K562 (cell line): ENCODE results near the gene FOXF2. TPM values are rescaled to one million over a fixed set of nuclear protein-coding genes. Genes with fewer than 3 reads are reported as not detected.

Experiments used
- ATAC-seq: fragments of 200-7000 bp; cut with Tn5 transposase; 3 replicates; pipeline ENCODE4 v1.9.1; 2020; ENCODE audit warnings: moderate library complexity
- BruUV-seq: library from RNA; stranded (reverse); fragments of 400-500 nt; replicated peaks from 2 replicates; lab custom pipeline; 2021; lab: Mats Ljungman, UMichigan
- CTCF ChIA-PET: fragments of 300-600 bp; formaldehyde crosslinking; extraction: SDS; loops from one replicate; lab custom pipeline; 2021; ENCODE audit warnings: low intra/inter-chr PET ratio; lab: Yijun Ruan, JAX
- POLR2A ChIA-PET: fragments of 300-600, 350-650 bp; sonication (Branson Sonifier 250); formaldehyde crosslinking; extraction: SDS; loops from one replicate; lab custom pipeline; 2021; ENCODE audit warnings: antibody characterized with exemption, inconsistent platforms; lab: Yijun Ruan, JAX
- DNase-seq, 4 experiments: peaks; one replicate each; pipeline versions ENCODE4 v3.0.0 to v3.0.0-alpha.2; 2011 to 2018; ENCODE audit warnings: low spot score in 3 of 4, mixed read lengths in 3 of 4; ENCODE audit errors: extremely low read depth in 1 of 4
- FAIRE-seq: peaks from 2 replicates; lab custom pipeline; 2011; peaks lifted over from hg19 to GRCh38; lab: Jason Lieb, UNC
- H2AFZ ChIP-seq: 2 replicates; pipeline ENCODE4 v1.6.0; 2011; ENCODE audit warnings: low read depth, low read length, control low read depth, inconsistent platforms
- H3K27ac ChIP-seq: fragments of 200-600 bp; 3 replicates; pipeline ENCODE4 v1.8.0; 2011; ENCODE audit warnings: low read depth, mild to moderate bottlenecking, control low read depth, inconsistent platforms, low read length, moderate library complexity, mixed read lengths; ENCODE audit errors: extremely low read depth
- H3K27me3 ChIP-seq, 2 experiments: fragments of 300-600 bp in 1 of 2; 2 replicates in 1 of 2; 3 replicates in 1 of 2; pipeline versions ENCODE4 v1.6.0 to v1.8.0; 2011; ENCODE audit warnings: inconsistent platforms in 2 of 2, low read length in 2 of 2, mild to moderate bottlenecking in 1 of 2, mixed read lengths in 1 of 2, moderate library complexity in 1 of 2; ENCODE audit not compliant: control insufficient read depth in 2 of 2, insufficient read depth in 2 of 2
- H3K36me3 ChIP-seq: fragments of 300-600 bp; 3 replicates; pipeline ENCODE4 v1.8.0; 2011; ENCODE audit warnings: mild to moderate bottlenecking, low read length, inconsistent platforms; ENCODE audit not compliant: control insufficient read depth, insufficient read depth
- H3K4me1 ChIP-seq, 2 experiments: fragments of 200-600 bp in 1 of 2; replicated peaks in 1 of 2; 2 replicates in 1 of 2; 3 replicates in 1 of 2; pipeline versions ENCODE4 v1.5.1 to v1.8.0; 2011; ENCODE audit warnings: inconsistent platforms in 2 of 2, low read length in 2 of 2, mild to moderate bottlenecking in 1 of 2, mixed read lengths in 1 of 2, moderate library complexity in 1 of 2; ENCODE audit not compliant: control insufficient read depth in 2 of 2, insufficient read depth in 2 of 2
- H3K4me2 ChIP-seq: 2 replicates; pipeline ENCODE4 v1.6.1; 2011; ENCODE audit warnings: low read length, control low read depth, inconsistent platforms, mixed read lengths; ENCODE audit not compliant: insufficient read depth
- H3K4me3 ChIP-seq: fragments of 200-600 bp; sonication (generic), shearing (Covaris generic); 2 replicates; pipeline ENCODE4 v1.5.1; 2016; ENCODE audit warnings: control low read depth, inconsistent platforms
- H3K79me2 ChIP-seq: fragments of 200-600 bp; 3 replicates; pipeline ENCODE4 v1.8.0; 2011; ENCODE audit warnings: low read length, inconsistent platforms; ENCODE audit not compliant: control insufficient read depth, insufficient read depth
- H3K9ac ChIP-seq, 2 experiments: 2 replicates each; pipeline versions ENCODE4 v1.6.0 to v1.6.1; 2011; ENCODE audit warnings: low read depth in 2 of 2, low read length in 2 of 2, control low read depth in 1 of 2, inconsistent platforms in 1 of 2, mild to moderate bottlenecking in 1 of 2, mixed read lengths in 1 of 2; ENCODE audit not compliant: insufficient read depth in 1 of 2
- H3K9me1 ChIP-seq: one replicate; pipeline ENCODE4 v1.6.0; 2011; ENCODE audit warnings: inconsistent platforms, mild to moderate bottlenecking, low read length, moderate library complexity; ENCODE audit not compliant: control insufficient read depth, insufficient read depth
- H3K9me3 ChIP-seq: replicated peaks from 2 replicates; pipeline ENCODE4 v1.5.1; 2011; ENCODE audit warnings: low read depth, low read length, inconsistent platforms; ENCODE audit not compliant: control insufficient read depth, insufficient read depth
- H4K20me1 ChIP-seq: replicated peaks from 2 replicates; pipeline ENCODE4 v1.6.1; 2011; ENCODE audit warnings: low read length, inconsistent platforms, mixed read lengths; ENCODE audit not compliant: control insufficient read depth, insufficient read depth
- CREB3L1 ChIP-seq: fragments of 450-650 bp; IDR thresholded peaks from 2 replicates; pipeline ENCODE4 v1.6.1; 2014; ENCODE audit warnings: low read depth, mild to moderate bottlenecking, moderate library complexity, borderline replicate concordance
- THAP12 ChIP-seq: fragments of 250-450 bp; sonication (Bioruptor Pico); IDR thresholded peaks from 2 replicates; pipeline ENCODE4 v1.9.0; 2021; ENCODE audit warnings: mild to moderate bottlenecking, inconsistent platforms
- WGBS: fragments of 100-300 bp; shearing (Covaris generic); methylation state at CpG from one replicate; pipeline ENCODE4 v1.1.6; 2016; ENCODE audit warnings: low coverage, mixed read lengths; ENCODE audit not compliant: insufficient coverage; ENCODE audit errors: missing lambda C conversion rate; 5-methylcytosine and 5-hydroxymethylcytosine counted together
- in situ Hi-C: fragments of 300-500 bp; cut with MboI; formaldehyde crosslinking; loops from 4 replicates; pipeline ENCODE4 v1.15.0; 2018; ENCODE audit warnings: inconsistent platforms, mixed read lengths
- intact Hi-C: fragments of 100-400 bp; cut with micrococcal nuclease; formaldehyde crosslinking; loops from 2 replicates; pipeline ENCODE4 v1.14.2; 2022
- polyA plus RNA-seq, 8 experiments: library from polyadenylated mRNA; depleted of rRNA in 4 of 8; stranded (reverse) in 5 of 8; unstranded in 3 of 8; fragments of >200 nt; fragmentation: Nextera tagmentation in 2 of 8; fragmentation: Illumina TruSeq in 1 of 8; extraction: Ambion mirVana in 2 of 8; extraction: Trizol in 1 of 8; gene quantifications; 2 replicates each; pipeline versions ENCODE4 v1.2.1 to v1.2.3, GENCODE V29; 2011 to 2014; ENCODE audit warnings: inconsistent platforms in 1 of 8, missing spikeins in 1 of 8
- total RNA-seq, 7 experiments: library from RNA; depleted of rRNA in 6 of 7; stranded (reverse); fragments of >200 nt in 6 of 7; fragmentation: Illumina TruSeq in 2 of 7; extraction: Trizol in 2 of 7; gene quantifications; 2 replicates each; pipeline versions ENCODE4 v1.2.1 to v1.2.3, GENCODE V29; 2011 to 2021; ENCODE audit warnings: low replicate concordance in 1 of 7
- TF ChIP-seq, protein P1 (sequence below): sonication (generic); formaldehyde crosslinking; IDR thresholded peaks from 2 replicates; pipeline ENCODE4 v1.9.0; 2022; ENCODE audit warnings: mild to moderate bottlenecking, missing genetic modification reagents

The FOXF2 gene
- total and polyA plus RNA-seq, 9 of the 15 experiments (the other 6 are each of a cell fraction or from before 2014, with no cell fraction given), result not detected

GRCh38 chr6:1423578-1423977 lies 34.2 kb downstream of the FOXF2 start:
- intact Hi-C loops (no loop called here), in situ Hi-C loops (loop anchor here (25.0 kb wide), 1 partner anchor 836 kb away; no protein-coding TSS in a partner anchor)
- H3K4me1 ChIP-seq, result no peaks in the 10 kb centered on the region; a peak in 1 of 5 replicates
- H3K4me3 ChIP-seq, result no peak overlapping the region
- no TSS peak for BruUV-seq
- 2% methylated on average over 9 of the region's 9 CpGs for WGBS
- H2AFZ ChIP-seq, result no peak overlapping the region
- H3K27me3 ChIP-seq, result peaks cover 7 to 23% of the 10 kb centered on the region in 2 experiments; a peak in 3 of 5 replicates
- no peaks in the 10 kb centered on the region for H3K9me1 ChIP-seq
- no peaks in the 10 kb centered on the region for H3K79me2 ChIP-seq
- DNase-seq (no peak), ATAC-seq (no peak), FAIRE-seq (no peak)
- no peaks in the 10 kb centered on the region; the same call in 1 of the 2 replicates for H4K20me1 ChIP-seq
- no peak overlapping the region for H3K4me2 ChIP-seq
- no peaks in the 10 kb centered on the region for H3K9me3 ChIP-seq
- ChIA-PET CTCF (no interaction called here), POLR2A (interaction anchor here (0.6 to 0.9 kb wide), 2 partner anchors 22 to 67 kb away, joined by 3 read pairs; no protein-coding TSS in a partner anchor)
- H3K9ac ChIP-seq, result no peak overlapping the region
- no peaks in the 10 kb centered on the region for H3K36me3 ChIP-seq
- no peak for TF ChIP-seq THAP12
- TF ChIP-seq, protein P1, sequence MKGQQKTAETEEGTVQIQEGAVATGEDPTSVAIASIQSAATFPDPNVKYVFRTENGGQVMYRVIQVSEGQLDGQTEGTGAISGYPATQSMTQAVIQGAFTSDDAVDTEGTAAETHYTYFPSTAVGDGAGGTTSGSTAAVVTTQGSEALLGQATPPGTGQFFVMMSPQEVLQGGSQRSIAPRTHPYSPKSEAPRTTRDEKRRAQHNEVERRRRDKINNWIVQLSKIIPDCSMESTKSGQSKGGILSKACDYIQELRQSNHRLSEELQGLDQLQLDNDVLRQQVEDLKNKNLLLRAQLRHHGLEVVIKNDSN (CRISPR knock-in tag), result no peak
- no peak for TF ChIP-seq CREB3L1
- no peak overlapping the region for H3K27ac ChIP-seq
